H1 (cell line): ENCODE data around the gene ERCC3. TPM values are rescaled to one million over a fixed set of nuclear protein-coding genes. Genes with fewer than 3 reads are reported as not detected.

Source experiments
- CTCF ChIA-PET: fragments of 300-600 bp; sonication (Branson Sonifier 250); formaldehyde crosslinking; loops from one replicate; lab custom pipeline; 2021; ENCODE audit not compliant: partially characterized antibody; lab: Charles Lee
- POLR2A ChIA-PET: fragments of 300-600 bp; sonication (Branson Sonifier 250); formaldehyde crosslinking; loops from one replicate; lab custom pipeline; 2021; ENCODE audit warnings: inconsistent platforms; ENCODE audit not compliant: partially characterized antibody; lab: Charles Lee
- DNase-seq, 2 experiments: peaks; one replicate each; pipeline versions ENCODE4 v3.0.0 to v3.0.0-alpha.2; 2010 to 2022; ENCODE audit warnings: low spot score in 2 of 2, low read depth in 1 of 2, mixed read lengths in 1 of 2
- FAIRE-seq: peaks from 2 replicates; lab custom pipeline; 2011; peaks lifted over from hg19 to GRCh38; lab: Jason Lieb, UNC
- H2AFZ ChIP-seq: 2 replicates; pipeline ENCODE4 v1.8.1; 2012; ENCODE audit warnings: low read length, inconsistent platforms
- H2AK5ac ChIP-seq: 2 replicates; pipeline ENCODE4 v1.6.1; 2013; ENCODE audit warnings: low read depth, low read length
- H2BK120ac ChIP-seq: replicated peaks from 2 replicates; pipeline ENCODE3; 2013; ENCODE audit warnings: low read depth, low read length, inconsistent platforms
- H2BK12ac ChIP-seq: 2 replicates; pipeline ENCODE4 v1.6.1; 2013; ENCODE audit warnings: low read depth, low read length
- H2BK15ac ChIP-seq: 2 replicates; pipeline ENCODE4 v1.6.1; 2013; ENCODE audit warnings: low read length
- H2BK20ac ChIP-seq: 2 replicates; pipeline ENCODE4 v1.6.1; 2013; ENCODE audit warnings: low read length
- H2BK5ac ChIP-seq: 2 replicates; pipeline ENCODE4 v1.6.1; 2013; ENCODE audit warnings: low read depth, low read length
- H3K14ac ChIP-seq: 2 replicates; pipeline ENCODE4 v1.6.1; 2013; ENCODE audit warnings: inconsistent platforms; ENCODE audit not compliant: insufficient read length
- H3K18ac ChIP-seq: 2 replicates; pipeline ENCODE4 v1.6.1; 2013; ENCODE audit warnings: low read length; ENCODE audit errors: extremely low read depth
- H3K23ac ChIP-seq: 2 replicates; pipeline ENCODE4 v1.6.1; 2013; ENCODE audit warnings: inconsistent platforms; ENCODE audit not compliant: insufficient read length
- H3K23me2 ChIP-seq: 2 replicates; pipeline ENCODE4 v1.6.1; 2013; ENCODE audit warnings: low read depth, low read length
- H3K27ac ChIP-seq: 2 replicates; pipeline ENCODE4 v1.6.1; 2011; ENCODE audit warnings: low read depth, low read length, inconsistent platforms
- H3K27me3 ChIP-seq, 4 experiments: replicated peaks in 1 of 4; 1 replicate in 1 of 4; 2 replicates in 3 of 4; pipeline versions ENCODE4 v1.6.1 to v1.8.1; 2011 to 2013; ENCODE audit warnings: low read length in 3 of 4, mild to moderate bottlenecking in 3 of 4, inconsistent platforms in 2 of 4, mixed read lengths in 2 of 4, moderate library complexity in 1 of 4; ENCODE audit not compliant: control insufficient read depth in 3 of 4, insufficient read depth in 3 of 4; ENCODE audit errors: extremely low read depth in 1 of 4
- H3K36me3 ChIP-seq, 4 experiments: 2 replicates each; pipeline versions ENCODE4 v1.6.1 to v1.8.1; 2011 to 2013; ENCODE audit warnings: mild to moderate bottlenecking in 4 of 4, low read length in 3 of 4, moderate library complexity in 2 of 4, control low read depth in 1 of 4, inconsistent platforms in 1 of 4; ENCODE audit not compliant: insufficient read depth in 4 of 4, control insufficient read depth in 2 of 4
- H3K4ac ChIP-seq: replicated peaks from 2 replicates; pipeline ENCODE3; 2013; ENCODE audit warnings: low read length, low read depth, mixed read lengths, inconsistent platforms; ENCODE audit not compliant: insufficient read length
- H3K4me1 ChIP-seq, 4 experiments: replicated peaks in 1 of 4; 1 replicate in 1 of 4; 2 replicates in 3 of 4; pipeline versions ENCODE4 v1.6.1 to v1.8.1; 2011 to 2013; ENCODE audit warnings: low read length in 3 of 4, inconsistent platforms in 2 of 4, mixed read lengths in 1 of 4; ENCODE audit not compliant: insufficient read depth in 4 of 4, control insufficient read depth in 3 of 4
- H3K4me2 ChIP-seq, 2 experiments: 2 replicates each; pipeline versions ENCODE4 v1.6.1 to v1.8.1; 2011 to 2013; ENCODE audit warnings: low read depth in 2 of 2, low read length in 2 of 2, control low read depth in 1 of 2, inconsistent platforms in 1 of 2, mild to moderate bottlenecking in 1 of 2; ENCODE audit not compliant: insufficient read depth in 1 of 2
- H3K4me3 ChIP-seq, 4 experiments: fragments of 200-600, 300-600 bp in 1 of 4; sonication (generic), shearing (Covaris generic), sonication (Bioruptor Twin) in 1 of 4; 2 replicates each; pipeline versions ENCODE4 v1.5.1 to v1.8.1; 2011 to 2016; ENCODE audit warnings: low read length in 4 of 4, low read depth in 3 of 4, control low read depth in 2 of 4, inconsistent platforms in 2 of 4, mild to moderate bottlenecking in 2 of 4, mixed read lengths in 1 of 4, moderate library complexity in 1 of 4; ENCODE audit not compliant: insufficient read depth in 2 of 4; ENCODE audit errors: extremely low read depth in 1 of 4
- H3K56ac ChIP-seq: replicated peaks from 2 replicates; pipeline ENCODE3; 2013; ENCODE audit warnings: low read depth, mild to moderate bottlenecking, mixed read lengths, low read length, inconsistent platforms; ENCODE audit not compliant: insufficient read length
- H3K79me1 ChIP-seq: 2 replicates; pipeline ENCODE4 v1.6.1; 2013; ENCODE audit warnings: low read depth, low read length, control low read depth
- H3K79me2 ChIP-seq, 2 experiments: 2 replicates each; pipeline versions ENCODE4 v1.6.1 to v1.8.1; 2012 to 2013; ENCODE audit warnings: low read length in 2 of 2, mild to moderate bottlenecking in 2 of 2, inconsistent platforms in 1 of 2; ENCODE audit not compliant: insufficient read depth in 2 of 2, control insufficient read depth in 1 of 2
- H3K9ac ChIP-seq, 4 experiments: replicated peaks in 1 of 4; 1 replicate in 1 of 4; 2 replicates in 3 of 4; pipeline versions ENCODE4 v1.6.1 to v1.8.1; 2011 to 2013; ENCODE audit warnings: low read depth in 3 of 4, low read length in 3 of 4, control low read depth in 2 of 4, mild to moderate bottlenecking in 2 of 4, moderate library complexity in 2 of 4, inconsistent platforms in 1 of 4; ENCODE audit errors: extremely low read depth in 1 of 4
- H3K9me3 ChIP-seq, 2 experiments: 2 replicates each; pipeline versions ENCODE4 v1.6.1 to v1.8.1; 2012 to 2013; ENCODE audit warnings: mild to moderate bottlenecking in 2 of 2, moderate library complexity in 2 of 2, control low read depth in 1 of 2, inconsistent platforms in 1 of 2, low read depth in 1 of 2, low read length in 1 of 2, mixed read lengths in 1 of 2; ENCODE audit not compliant: insufficient read depth in 2 of 2
- H4K20me1 ChIP-seq, 2 experiments: replicated peaks in 1 of 2; 2 replicates each; pipeline versions ENCODE3 to v1.8.1; 2011 to 2013; ENCODE audit warnings: inconsistent platforms in 2 of 2, low read length in 2 of 2, mild to moderate bottlenecking in 1 of 2; ENCODE audit not compliant: insufficient read depth in 2 of 2, control insufficient read depth in 1 of 2
- H4K5ac ChIP-seq: 2 replicates; pipeline ENCODE4 v1.6.1; 2013; ENCODE audit warnings: low read length, low read depth, mixed read lengths, inconsistent platforms; ENCODE audit not compliant: insufficient read length
- H4K8ac ChIP-seq: 2 replicates; pipeline ENCODE4 v1.8.0; 2013; ENCODE audit warnings: mild to moderate bottlenecking, moderate library complexity, low read length, inconsistent platforms; ENCODE audit not compliant: insufficient read depth; ENCODE audit errors: extremely low read depth
- H4K91ac ChIP-seq: replicated peaks from 2 replicates; pipeline ENCODE3; 2013; ENCODE audit warnings: low read length, mixed read lengths, inconsistent platforms; ENCODE audit not compliant: insufficient read length
- CBX5 ChIP-seq: fragments of 300-800, 300-1000 bp; sonication (generic); IDR thresholded peaks from 2 replicates; pipeline ENCODE4 v1.7.1; 2016; ENCODE audit warnings: antibody characterized with exemption, low read length, low read depth
- CHD1 ChIP-seq: IDR thresholded peaks from 2 replicates; pipeline ENCODE4 v1.6.1; 2012; ENCODE audit warnings: low read depth, low read length, improper control_type of control experiment
- MAFK ChIP-seq: IDR thresholded peaks from 2 replicates; pipeline ENCODE4 v1.6.1; 2012; ENCODE audit warnings: low read depth, mild to moderate bottlenecking, improper control_type of control experiment, low read length
- POLR2AphosphoS5 ChIP-seq: IDR thresholded peaks from 2 replicates; pipeline ENCODE4 v1.6.1; 2011; ENCODE audit warnings: low read depth, low read length
- RXRA ChIP-seq: IDR thresholded peaks from 2 replicates; pipeline ENCODE4 v1.6.1; 2011; ENCODE audit warnings: low read depth, mild to moderate bottlenecking, low read length, moderate library complexity; ENCODE audit not compliant: insufficient read depth
- TCF12 ChIP-seq: IDR thresholded peaks from 2 replicates; pipeline ENCODE4 v1.6.1; 2011; ENCODE audit warnings: low read depth, mild to moderate bottlenecking, low read length
- WGBS, 2 experiments: shearing (Covaris generic) in 1 of 2; methylation state at CpG; one replicate each; pipeline versions ENCODE4 v1.1.6 to v1.1.7; 2013 to 2015; ENCODE audit warnings: low lambda C conversion rate in 2 of 2, mixed read lengths in 2 of 2, inconsistent platforms in 1 of 2, low coverage in 1 of 2, missing lambda C conversion rate in 1 of 2; ENCODE audit not compliant: insufficient replicate concordance in 2 of 2, insufficient coverage in 1 of 2, insufficient read length in 1 of 2; ENCODE audit errors: extremely low coverage in 1 of 2, missing lambda C conversion rate in 1 of 2; 5-methylcytosine and 5-hydroxymethylcytosine counted together
- polyA plus RNA-seq, 7 experiments: library from polyadenylated mRNA; depleted of rRNA in 3 of 7; stranded (reverse) in 5 of 7; unstranded in 2 of 7; fragments of >200 nt in 5 of 7; fragments of 200-250 nt in 2 of 7; gene quantifications; 1 replicate in 5 of 7; 2 replicates in 1 of 7; 4 replicates in 1 of 7; pipeline versions ENCODE4 v1.2.1 to v1.2.3, GENCODE V29; 2011 to 2013; ENCODE audit warnings: missing spikeins in 2 of 7, mixed read lengths in 2 of 7
- total RNA-seq: library from RNA; stranded (reverse); fragmentation: NEBNext Ultra II Directional; extraction: Animal tissue kit (Norgen Biotek cat#: 25700); gene quantifications from 2 replicates; pipeline ENCODE4 v1.2.1, GENCODE V29; 2021
- TF ChIP-seq, protein P1 (sequence below), 3 experiments: IDR thresholded peaks; 1 replicate in 2 of 3; 2 replicates in 1 of 3; pipeline versions ENCODE4 v1.5.1 to v1.6.1; 2011; ENCODE audit warnings: low read length in 3 of 3, mild to moderate bottlenecking in 3 of 3, inconsistent platforms in 2 of 3, low read depth in 1 of 3, moderate library complexity in 1 of 3; ENCODE audit not compliant: insufficient read depth in 1 of 3; ENCODE audit errors: control extremely low read depth in 1 of 3
- TF ChIP-seq, protein P2 (sequence below): IDR thresholded peaks from 2 replicates; pipeline ENCODE4 v1.6.1; 2012; ENCODE audit warnings: inconsistent platforms
- TF ChIP-seq, protein P3 (sequence below): IDR thresholded peaks from 2 replicates; pipeline ENCODE4 v1.6.1; 2011; ENCODE audit warnings: low read length, improper control_type of control experiment

Gene ERCC3
- total and polyA plus RNA-seq, 2 of the 8 experiments (the other 6 are each of a cell fraction or from before 2014, with no cell fraction given), result 41.8 to 48.9 TPM

DNA sequence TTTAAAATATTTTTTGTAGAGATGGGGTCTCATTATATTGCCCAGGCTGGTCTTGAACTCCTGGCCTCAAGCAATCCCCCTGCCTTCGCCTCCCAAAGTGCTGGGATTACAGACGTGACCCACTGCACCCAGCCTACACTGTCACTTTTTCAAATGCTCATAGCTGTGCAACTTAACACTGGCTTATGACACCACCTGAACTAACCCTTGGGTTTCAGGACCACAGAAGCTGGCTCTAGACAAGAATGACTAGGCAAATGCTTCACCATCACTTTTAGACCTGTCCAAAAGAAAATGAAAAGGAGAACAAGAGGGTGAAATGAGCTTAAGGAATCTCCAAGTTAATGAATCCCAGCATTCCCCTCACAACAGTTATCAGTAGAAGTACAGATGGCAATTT, 13.3 kb downstream of the ERCC3 start:
- DNase-seq (peak in 1 of 2 experiments; percentile 8), FAIRE-seq (no peak)
- no peaks in the 10 kb centered on the region for H3K23me2 ChIP-seq
- H4K20me1 ChIP-seq, result peaks cover 8 to 15% of the 10 kb centered on the region in 2 experiments
- H3K27me3 ChIP-seq, result no peaks in the 10 kb centered on the region
- H3K27ac ChIP-seq, result no peak overlapping the region
- H4K5ac ChIP-seq, result no peak overlapping the region
- no peak overlapping the region for H2BK15ac ChIP-seq
- H2BK5ac ChIP-seq, result no peak overlapping the region
- POLR2A ChIA-PET, result interaction anchor here (0.7 to 2.5 kb wide), 5 partner anchors 9 to 16 kb away, joined by 4 to 10 read pairs (median 6); partner anchors contain the start of gene ERCC3
- 92% methylated on average over 2 of the region's 2 CpGs; no CpG with 5 or more reads in 1 of the 2 experiments for WGBS, 2 experiments
- H3K56ac ChIP-seq, result no peak overlapping the region
- H2AFZ ChIP-seq, result no peak overlapping the region
- CTCF ChIA-PET, result interaction anchor here (0.6 to 1.6 kb wide), 5 partner anchors 10 to 173 kb away, joined by 3 to 7 read pairs (median 5); partner anchors contain the start of gene ERCC3
- H2BK20ac ChIP-seq, result no peak overlapping the region
- H4K91ac ChIP-seq, result no peak overlapping the region
- H2AK5ac ChIP-seq, result no peak overlapping the region
- H3K18ac ChIP-seq, result no peak overlapping the region
- no peak overlapping the region for H3K9ac ChIP-seq
- no peak overlapping the region for H3K4me2 ChIP-seq
- no peak overlapping the region for H4K8ac ChIP-seq
- peaks cover 0 to 24% of the 10 kb centered on the region in 2 experiments; a peak in 2 of 4 replicates for H3K79me2 ChIP-seq
- H3K9me3 ChIP-seq, result peaks cover 9 to 10% of the 10 kb centered on the region in 2 experiments; a peak in 2 of 4 replicates
- no peak overlapping the region for H3K4ac ChIP-seq
- no peak overlapping the region for H2BK12ac ChIP-seq
- no peak overlapping the region for H3K23ac ChIP-seq
- H3K36me3 ChIP-seq, result peaks cover 38 to 82% (median 61%) of the 10 kb centered on the region in 4 experiments
- H3K14ac ChIP-seq, result no peak overlapping the region
- no peaks in the 10 kb centered on the region for H3K4me1 ChIP-seq
- no peaks in the 10 kb centered on the region; the same call in 1 of the 2 replicates for H3K79me1 ChIP-seq
- H2BK120ac ChIP-seq, result no peak overlapping the region
- no peak overlapping the region for H3K4me3 ChIP-seq
- TF ChIP-seq CHD1 (no peak), RXRA (no peak), POLR2AphosphoS5 (no peak), MAFK (no peak), CBX5 (no peak), TCF12 (no peak)
- TF ChIP-seq, protein P1, sequence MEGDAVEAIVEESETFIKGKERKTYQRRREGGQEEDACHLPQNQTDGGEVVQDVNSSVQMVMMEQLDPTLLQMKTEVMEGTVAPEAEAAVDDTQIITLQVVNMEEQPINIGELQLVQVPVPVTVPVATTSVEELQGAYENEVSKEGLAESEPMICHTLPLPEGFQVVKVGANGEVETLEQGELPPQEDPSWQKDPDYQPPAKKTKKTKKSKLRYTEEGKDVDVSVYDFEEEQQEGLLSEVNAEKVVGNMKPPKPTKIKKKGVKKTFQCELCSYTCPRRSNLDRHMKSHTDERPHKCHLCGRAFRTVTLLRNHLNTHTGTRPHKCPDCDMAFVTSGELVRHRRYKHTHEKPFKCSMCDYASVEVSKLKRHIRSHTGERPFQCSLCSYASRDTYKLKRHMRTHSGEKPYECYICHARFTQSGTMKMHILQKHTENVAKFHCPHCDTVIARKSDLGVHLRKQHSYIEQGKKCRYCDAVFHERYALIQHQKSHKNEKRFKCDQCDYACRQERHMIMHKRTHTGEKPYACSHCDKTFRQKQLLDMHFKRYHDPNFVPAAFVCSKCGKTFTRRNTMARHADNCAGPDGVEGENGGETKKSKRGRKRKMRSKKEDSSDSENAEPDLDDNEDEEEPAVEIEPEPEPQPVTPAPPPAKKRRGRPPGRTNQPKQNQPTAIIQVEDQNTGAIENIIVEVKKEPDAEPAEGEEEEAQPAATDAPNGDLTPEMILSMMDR (IDR thresholded peaks at IDR 0.05; ENCODE audit: control extremely low read depth in 1 of 3, insufficient read depth in 1 of 3, low read depth in 1 of 3, low read length in 3 of 3), result no peak
- TF ChIP-seq, protein P2, sequence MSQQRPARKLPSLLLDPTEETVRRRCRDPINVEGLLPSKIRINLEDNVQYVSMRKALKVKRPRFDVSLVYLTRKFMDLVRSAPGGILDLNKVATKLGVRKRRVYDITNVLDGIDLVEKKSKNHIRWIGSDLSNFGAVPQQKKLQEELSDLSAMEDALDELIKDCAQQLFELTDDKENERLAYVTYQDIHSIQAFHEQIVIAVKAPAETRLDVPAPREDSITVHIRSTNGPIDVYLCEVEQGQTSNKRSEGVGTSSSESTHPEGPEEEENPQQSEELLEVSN, result no peak
- TF ChIP-seq, protein P3, sequence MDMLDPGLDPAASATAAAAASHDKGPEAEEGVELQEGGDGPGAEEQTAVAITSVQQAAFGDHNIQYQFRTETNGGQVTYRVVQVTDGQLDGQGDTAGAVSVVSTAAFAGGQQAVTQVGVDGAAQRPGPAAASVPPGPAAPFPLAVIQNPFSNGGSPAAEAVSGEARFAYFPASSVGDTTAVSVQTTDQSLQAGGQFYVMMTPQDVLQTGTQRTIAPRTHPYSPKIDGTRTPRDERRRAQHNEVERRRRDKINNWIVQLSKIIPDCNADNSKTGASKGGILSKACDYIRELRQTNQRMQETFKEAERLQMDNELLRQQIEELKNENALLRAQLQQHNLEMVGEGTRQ, result no peak
